HepG2 (cell line): ENCODE measurements around the gene CBY2. TPM values are rescaled to one million over a fixed set of nuclear protein-coding genes. Genes with fewer than 3 reads are reported as not detected.

Source experiments
- ATAC-seq: fragments of 200-7000 bp; cut with Tn5 transposase; 3 replicates; pipeline ENCODE4 v1.9.1; 2020; ENCODE audit warnings: mild to moderate bottlenecking, moderate library complexity
- BruUV-seq: library from RNA; stranded (reverse); fragments of 400-500 nt; replicated peaks from 2 replicates; lab custom pipeline; 2021; lab: Mats Ljungman, UMichigan
- CTCF ChIA-PET: fragments of 300-600 bp; formaldehyde crosslinking; extraction: SDS; loops from one replicate; lab custom pipeline; 2021; ENCODE audit warnings: low total read pairs, inconsistent platforms, low intra/inter-chr PET ratio; lab: Yijun Ruan, JAX
- POLR2A ChIA-PET: fragments of 350-600 bp; sonication (Branson Sonifier 250); formaldehyde crosslinking; loops from one replicate; lab custom pipeline; 2020; ENCODE audit warnings: antibody characterized with exemption, inconsistent platforms; lab: Yijun Ruan, JAX
- DNase-seq: peaks from one replicate; pipeline ENCODE4 v3.0.0-alpha.2; 2015; ENCODE audit warnings: low spot score
- FAIRE-seq: peaks from 3 replicates; lab custom pipeline; 2011; peaks lifted over from hg19 to GRCh38; lab: Jason Lieb, UNC
- H2AFZ ChIP-seq: one replicate; pipeline ENCODE4 v1.6.1; 2011; ENCODE audit warnings: low read length, inconsistent platforms
- H3K27ac ChIP-seq: fragments of 300-600 bp; 3 replicates; pipeline ENCODE4 v1.8.0; 2011; ENCODE audit warnings: mixed run types, mild to moderate bottlenecking, mixed read lengths, low read length, inconsistent platforms; ENCODE audit not compliant: insufficient read depth; ENCODE audit errors: extremely low read length
- H3K27me3 ChIP-seq, 2 experiments: fragments of 200-600 bp in 1 of 2; 2 replicates in 1 of 2; 3 replicates in 1 of 2; pipeline versions ENCODE4 v1.6.0 to v1.8.0; 2011; ENCODE audit warnings: low read length in 2 of 2, mild to moderate bottlenecking in 2 of 2, moderate library complexity in 2 of 2, inconsistent platforms in 1 of 2; ENCODE audit not compliant: insufficient read depth in 2 of 2, control insufficient read depth in 1 of 2
- H3K36me3 ChIP-seq, 2 experiments: fragments of 200-600 bp in 1 of 2; replicated peaks in 1 of 2; 2 replicates in 1 of 2; 3 replicates in 1 of 2; pipeline versions ENCODE4 v1.5.1 to v1.8.0; 2011; ENCODE audit warnings: low read length in 2 of 2, inconsistent platforms in 1 of 2; ENCODE audit not compliant: insufficient read depth in 2 of 2, control insufficient read depth in 1 of 2
- H3K4me1 ChIP-seq: 2 replicates; pipeline ENCODE4 v1.5.1; 2012; ENCODE audit warnings: low read length, inconsistent platforms; ENCODE audit not compliant: insufficient read depth
- H3K4me2 ChIP-seq: 2 replicates; pipeline ENCODE4 v1.6.0; 2011; ENCODE audit warnings: low read depth, low read length, inconsistent platforms
- H3K4me3 ChIP-seq, 3 experiments: fragments of 200-600 bp in 1 of 3; sonication (generic), shearing (Covaris generic) in 1 of 3; replicated peaks in 1 of 3; 2 replicates each; pipeline ENCODE4 v1.5.1; 2011 to 2016; ENCODE audit warnings: low read length in 3 of 3, inconsistent platforms in 2 of 3, low read depth in 2 of 3, mild to moderate bottlenecking in 2 of 3, control low read depth in 1 of 3, mixed read lengths in 1 of 3; ENCODE audit not compliant: insufficient read depth in 1 of 3
- H3K79me2 ChIP-seq: one replicate; pipeline ENCODE4 v1.6.1; 2011; ENCODE audit warnings: low read length, inconsistent platforms; ENCODE audit not compliant: insufficient read depth
- H3K9ac ChIP-seq: 2 replicates; pipeline ENCODE4 v1.6.0; 2011; ENCODE audit warnings: mild to moderate bottlenecking, low read depth, low read length, inconsistent platforms; ENCODE audit not compliant: insufficient read depth
- H3K9me3 ChIP-seq: 2 replicates; pipeline ENCODE4 v1.5.1; 2012; ENCODE audit warnings: mild to moderate bottlenecking, low read length
- H4K20me1 ChIP-seq: 2 replicates; pipeline ENCODE4 v1.6.0; 2011; ENCODE audit warnings: inconsistent platforms, mild to moderate bottlenecking, low read length, moderate library complexity; ENCODE audit not compliant: insufficient read depth
- GATA4 ChIP-seq: sonication (generic); IDR thresholded peaks from 2 replicates; pipeline ENCODE4 v1.6.1; 2016; ENCODE audit warnings: antibody characterized with exemption, low read depth, borderline replicate concordance
- GLMP ChIP-seq: sonication (generic); formaldehyde crosslinking; IDR thresholded peaks from 2 replicates; pipeline ENCODE4 v1.9.0; 2021; ENCODE audit warnings: missing genetic modification reagents, mild to moderate bottlenecking, borderline replicate concordance
- KLF12 ChIP-seq: sonication (generic); formaldehyde crosslinking; IDR thresholded peaks from 2 replicates; pipeline ENCODE4 v1.4.0; 2020; ENCODE audit warnings: missing genetic modification reagents, borderline replicate concordance
- MLXIP ChIP-seq: sonication (generic); formaldehyde crosslinking; IDR thresholded peaks from 2 replicates; pipeline ENCODE4 v1.9.0; 2021; ENCODE audit warnings: missing genetic modification reagents, borderline replicate concordance
- NRL ChIP-seq: sonication (generic); formaldehyde crosslinking; IDR thresholded peaks from 2 replicates; pipeline ENCODE4 v1.5.0; 2020; ENCODE audit warnings: missing genetic modification reagents, mild to moderate bottlenecking, moderate library complexity, borderline replicate concordance
- PREB ChIP-seq: sonication (generic); formaldehyde crosslinking; IDR thresholded peaks from 2 replicates; pipeline ENCODE4 v1.4.0; 2020; ENCODE audit warnings: missing genetic modification reagents
- TAF15 ChIP-seq: fragments of 200-400 bp; formaldehyde crosslinking; IDR thresholded peaks from one replicate; pipeline ENCODE4 v1.6.1; 2018; ENCODE audit warnings: mild to moderate bottlenecking, low read depth, low read length; ENCODE audit not compliant: poor library complexity, severe bottlenecking
- TERF1 ChIP-seq: sonication (generic); formaldehyde crosslinking; IDR thresholded peaks from 2 replicates; pipeline ENCODE4 v1.8.0; 2022; ENCODE audit warnings: mild to moderate bottlenecking, missing genetic modification reagents, moderate library complexity
- ZFP1 ChIP-seq: IDR thresholded peaks from 2 replicates; pipeline ENCODE4 v1.6.1; 2016
- ZIK1 ChIP-seq: sonication (generic); formaldehyde crosslinking; IDR thresholded peaks from 2 replicates; pipeline ENCODE4 v1.5.0; 2020; ENCODE audit warnings: mild to moderate bottlenecking, low read depth, missing genetic modification reagents, borderline replicate concordance
- ZNF460 ChIP-seq: sonication (generic); formaldehyde crosslinking; IDR thresholded peaks from 2 replicates; pipeline ENCODE4 v1.5.1; 2020; ENCODE audit warnings: missing genetic modification reagents, mild to moderate bottlenecking, borderline replicate concordance
- ZNF543 ChIP-seq: sonication (generic); formaldehyde crosslinking; IDR thresholded peaks from 2 replicates; pipeline ENCODE4 v1.4.0; 2020; ENCODE audit warnings: mild to moderate bottlenecking, missing genetic modification reagents
- ZNF615 ChIP-seq: sonication (generic); formaldehyde crosslinking; IDR thresholded peaks from 2 replicates; pipeline ENCODE4 v1.5.0; 2020; ENCODE audit warnings: mild to moderate bottlenecking, missing genetic modification reagents, borderline replicate concordance
- ZNF619 ChIP-seq: sonication (generic); formaldehyde crosslinking; IDR thresholded peaks from 2 replicates; pipeline ENCODE4 v1.4.0; 2020; ENCODE audit warnings: mild to moderate bottlenecking, missing genetic modification reagents
- ZNF761 ChIP-seq: sonication (generic); formaldehyde crosslinking; conservative IDR thresholded peaks from 2 replicates; pipeline ENCODE4 v1.4.0; 2020; ENCODE audit warnings: mild to moderate bottlenecking, missing genetic modification reagents
- ZNF777 ChIP-seq: sonication (generic); formaldehyde crosslinking; IDR thresholded peaks from 2 replicates; pipeline ENCODE4 v1.4.0; 2020; ENCODE audit warnings: missing genetic modification reagents
- WGBS: methylation state at CpG from one replicate; pipeline ENCODE4 v1.1.6; 2017; ENCODE audit warnings: low lambda C conversion rate; 5-methylcytosine and 5-hydroxymethylcytosine counted together
- in situ Hi-C: cut with HindIII; loops from 2 replicates; pipeline ENCODE4 v1.10.0; 2017; ENCODE audit warnings: low pct_unique_long_range_greater_than_20kb; ENCODE audit not compliant: extremely low pct_ligation_motif_present
- intact Hi-C: fragments of 100-400 bp; cut with micrococcal nuclease; formaldehyde crosslinking; loops from one replicate; pipeline ENCODE4 v1.10.0; 2022; ENCODE audit not compliant: unreplicated experiment
- polyA plus RNA-seq, 8 experiments: library from polyadenylated mRNA; depleted of rRNA in 3 of 8; stranded (reverse) in 7 of 8; unstranded in 1 of 8; fragments of >200 nt; fragmentation: Illumina TruSeq in 4 of 8; extraction: Trizol in 4 of 8; gene quantifications; 2 replicates each; pipeline versions ENCODE4 v1.2.1 to v1.2.3, GENCODE V29; 2011 to 2016; ENCODE audit warnings: low read depth in 4 of 8, missing spikeins in 1 of 8, mixed read lengths in 1 of 8; ENCODE audit not compliant: insufficient read depth in 1 of 8
- total RNA-seq, 5 experiments: library from RNA; depleted of rRNA; stranded (reverse); fragments of >200 nt; fragmentation: Illumina TruSeq; extraction: Trizol; gene quantifications; 2 replicates each; pipeline ENCODE4 v1.2.3, GENCODE V29; 2016; ENCODE audit warnings: low read depth in 1 of 5

The CBY2 gene
- total and polyA plus RNA-seq, 2 of the 13 experiments (the other 11 are each of a cell fraction or from before 2014, with no cell fraction given): not detected

- TF ChIP-seq TERF1: no peak
- no peak for TF ChIP-seq GLMP (CRISPR knock-in tag)
- TF ChIP-seq ZNF619 (CRISPR knock-in tag): no peak
- TF ChIP-seq NRL (CRISPR knock-in tag): no peak
Observed at GRCh38 chr13:45721203-45721731, 19.1 kb downstream of the CBY2 start (continued).

GRCh38 chr13:45723798-45724197, 21.7 kb downstream of the CBY2 start:
- no peak for FAIRE-seq
- in situ Hi-C loops (no loop called here), intact Hi-C loops (loop anchor here (2.0 kb wide), 1 partner anchor 31 kb away; no protein-coding TSS in a partner anchor)
- ChIA-PET CTCF (no interaction called here), POLR2A (no interaction called here)
- Histone ChIP-seq H3K79me2 (no peaks in the 10 kb centered on the region), H4K20me1 (no peaks in the 10 kb centered on the region), H3K36me3 (no peaks in the 10 kb centered on the region), H3K27ac (no peak overlapping the region), H3K4me2 (no peak overlapping the region), H3K4me3 (no peak overlapping the region), H3K9me3 (no peaks in the 10 kb centered on the region), H3K4me1 (peaks cover 18% of the 10 kb centered on the region), H2AFZ (no peak overlapping the region), H3K9ac (no peak overlapping the region), H3K27me3 (no peaks in the 10 kb centered on the region)
- ATAC-seq: no peak
- no TSS peak for BruUV-seq
- no peak for DNase-seq
- 8% methylated on average over 2 of the region's 2 CpGs for WGBS
- TF ChIP-seq TAF15: no peak
- TF ChIP-seq ZNF543: no peak
- TF ChIP-seq PREB (CRISPR knock-in tag): no peak
- no peak for TF ChIP-seq ZFP1 (CRISPR knock-in tag)
- TF ChIP-seq ZNF777 (CRISPR knock-in tag): no peak
- no peak for TF ChIP-seq KLF12 (CRISPR knock-in tag)
- no peak for TF ChIP-seq ZNF615 (CRISPR knock-in tag)
- no peak for TF ChIP-seq ZIK1 (CRISPR knock-in tag)
- no peak for TF ChIP-seq MLXIP
- no peak for TF ChIP-seq ZNF761 (CRISPR knock-in tag)
- no peak for TF ChIP-seq GATA4
- TF ChIP-seq ZNF460 (CRISPR knock-in tag): no peak
